Measurements from ENCODE around the gene ZNF804B.

ZNF804B gene

DNA sequence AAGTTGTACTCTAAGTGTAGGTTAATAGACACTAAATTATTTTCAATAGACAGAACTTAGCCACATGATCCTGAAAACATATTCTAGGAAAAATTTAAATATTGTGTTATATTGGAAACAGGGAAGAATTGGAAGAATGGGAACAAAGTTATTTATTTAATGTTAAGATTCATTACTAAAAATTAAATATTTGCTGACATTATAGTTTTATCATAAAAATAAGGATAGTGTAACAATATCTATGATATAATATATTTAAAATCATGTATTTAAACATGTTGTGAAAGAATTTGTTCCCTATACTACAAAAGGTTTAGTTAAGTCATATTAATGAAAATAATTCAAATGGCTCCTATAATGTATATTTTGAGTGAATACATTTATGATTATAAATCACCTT, 156.1 kb downstream of the ZNF804B start:
- Histone ChIP-seq H3K36me3 (ENCODE audit: insufficient read depth, low read length) (no peaks in the 10 kb centered on the region), H3K4me3 (ENCODE audit: low read length) (no peak overlapping the region), H3K4me1 (ENCODE audit: control insufficient read depth, insufficient read depth, low read length) (no peaks in the 10 kb centered on the region), H3K9me3 (replicated peaks; ENCODE audit: low read length) (no peaks in the 10 kb centered on the region), H3K4me2 (ENCODE audit: low read length) (no peak overlapping the region), H3K9ac (ENCODE audit: low read depth, low read length) (no peak overlapping the region), H3K27me3 (ENCODE audit: control insufficient read depth, insufficient read depth, low read length) (no peaks in the 10 kb centered on the region)

DNA sequence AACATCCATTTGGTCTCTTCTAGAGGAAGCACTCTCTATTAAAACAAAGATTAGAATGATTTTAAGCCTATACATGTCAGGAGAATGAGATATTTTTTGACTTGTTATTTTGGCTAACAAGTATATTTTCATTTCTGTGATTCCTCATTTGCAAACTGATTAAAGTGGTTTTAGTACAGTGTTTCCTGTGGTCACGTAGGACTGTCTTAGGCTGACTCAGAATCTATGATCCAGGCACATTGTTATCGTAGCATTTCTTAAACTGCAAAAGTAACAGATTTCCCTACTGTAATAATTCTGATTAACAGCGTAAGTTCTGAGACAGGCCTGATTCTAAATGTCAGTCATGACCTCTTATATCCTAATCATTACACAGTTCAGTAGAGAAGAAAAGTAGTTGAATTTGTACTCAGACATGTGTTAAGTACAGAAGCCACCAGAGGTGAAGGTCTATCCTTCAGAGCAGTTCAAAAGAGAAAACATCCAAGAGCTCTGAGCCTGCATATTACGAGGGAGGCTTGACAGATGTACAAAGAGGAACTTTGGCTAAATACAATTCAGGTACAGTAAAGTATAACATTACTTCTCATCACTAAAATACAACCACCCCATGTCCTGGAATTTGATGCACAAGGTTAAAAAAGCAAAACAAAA, 160.1 kb downstream of the ZNF804B start:
- Histone ChIP-seq H3K4me3 (ENCODE audit: low read length) (no peak overlapping the region), H3K9ac (ENCODE audit: low read depth, low read length) (no peak overlapping the region), H3K9me3 (replicated peaks; ENCODE audit: low read length) (no peaks in the 10 kb centered on the region), H3K36me3 (ENCODE audit: insufficient read depth, low read length) (no peaks in the 10 kb centered on the region), H3K4me1 (ENCODE audit: control insufficient read depth, insufficient read depth, low read length) (no peaks in the 10 kb centered on the region), H3K27me3 (ENCODE audit: control insufficient read depth, insufficient read depth, low read length) (no peaks in the 10 kb centered on the region), H3K4me2 (ENCODE audit: low read length) (no peak overlapping the region)

- Histone ChIP-seq H3K4me1 (ENCODE audit: control insufficient read depth, insufficient read depth, low read length) (no peaks in the 10 kb centered on the region), H3K27me3 (ENCODE audit: control insufficient read depth, insufficient read depth, low read length) (no peaks in the 10 kb centered on the region), H3K9me3 (replicated peaks; ENCODE audit: low read length) (no peaks in the 10 kb centered on the region), H3K9ac (ENCODE audit: low read depth, low read length) (no peak overlapping the region), H3K4me2 (ENCODE audit: low read length) (no peak overlapping the region), H3K36me3 (ENCODE audit: insufficient read depth, low read length) (no peaks in the 10 kb centered on the region), H3K4me3 (ENCODE audit: low read length) (no peak overlapping the region)
Measured at GRCh38 chr7:88922944-88923343, 163.4 kb downstream of the ZNF804B start.

DNA sequence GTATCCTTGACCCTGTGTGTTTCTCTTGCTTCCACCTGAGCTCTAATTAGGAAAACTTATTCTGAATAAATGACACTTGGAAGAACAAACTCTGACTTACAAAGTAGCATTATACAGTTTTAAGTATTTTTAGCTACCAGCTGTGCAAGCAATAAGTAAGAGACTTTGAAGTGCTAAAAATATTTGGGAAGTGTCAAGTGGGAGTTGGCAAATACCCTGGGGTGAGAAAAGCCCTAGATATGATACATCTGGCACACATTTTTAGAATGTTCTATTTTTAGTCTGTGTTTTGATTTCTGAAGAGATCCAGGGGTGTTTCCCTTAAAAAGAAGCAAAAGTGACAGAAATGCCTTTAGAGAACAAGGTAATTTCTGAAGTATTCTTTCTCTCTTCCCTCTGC, 168.8 kb downstream of the ZNF804B start:
- no peaks in the 10 kb centered on the region for H3K9me3 ChIP-seq (replicated peaks; ENCODE audit: low read length)
- no peaks in the 10 kb centered on the region for H3K27me3 ChIP-seq (ENCODE audit: control insufficient read depth, insufficient read depth, low read length)
- H3K4me3 ChIP-seq (ENCODE audit: low read length): no peak overlapping the region
- H3K4me2 ChIP-seq (ENCODE audit: low read length): no peak overlapping the region
- H3K36me3 ChIP-seq (ENCODE audit: insufficient read depth, low read length): no peaks in the 10 kb centered on the region
- H3K9ac ChIP-seq (ENCODE audit: low read depth, low read length): no peak overlapping the region
- H3K4me1 ChIP-seq (ENCODE audit: control insufficient read depth, insufficient read depth, low read length): no peaks in the 10 kb centered on the region

DNA sequence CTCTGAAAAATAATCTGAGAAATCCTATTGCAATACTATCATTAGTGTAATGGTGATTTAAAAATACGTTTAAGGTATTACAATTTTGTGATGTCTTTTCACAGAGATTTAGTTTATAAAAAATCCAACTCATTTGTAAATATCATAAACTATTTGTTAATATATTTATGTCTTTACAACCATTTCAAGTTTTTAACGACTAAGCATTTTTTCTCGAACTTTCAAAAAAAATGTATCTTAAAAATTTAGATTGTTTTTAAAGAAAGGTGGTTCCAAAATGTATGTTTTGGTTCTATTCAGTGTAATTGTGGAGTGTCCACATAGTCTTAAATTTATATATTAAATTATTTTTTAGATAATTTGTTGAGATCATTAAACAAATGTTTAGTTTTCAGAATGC, 170.2 kb downstream of the ZNF804B start:
- H3K4me2 ChIP-seq (ENCODE audit: low read length): no peak overlapping the region
- H3K36me3 ChIP-seq (ENCODE audit: insufficient read depth, low read length): no peaks in the 10 kb centered on the region
- H3K4me3 ChIP-seq (ENCODE audit: low read length): no peak overlapping the region
- H3K27me3 ChIP-seq (ENCODE audit: control insufficient read depth, insufficient read depth, low read length): no peaks in the 10 kb centered on the region
- H3K4me1 ChIP-seq (ENCODE audit: control insufficient read depth, insufficient read depth, low read length): no peaks in the 10 kb centered on the region
- H3K9me3 ChIP-seq (replicated peaks; ENCODE audit: low read length): no peaks in the 10 kb centered on the region
- no peak overlapping the region for H3K9ac ChIP-seq (ENCODE audit: low read depth, low read length)

DNA sequence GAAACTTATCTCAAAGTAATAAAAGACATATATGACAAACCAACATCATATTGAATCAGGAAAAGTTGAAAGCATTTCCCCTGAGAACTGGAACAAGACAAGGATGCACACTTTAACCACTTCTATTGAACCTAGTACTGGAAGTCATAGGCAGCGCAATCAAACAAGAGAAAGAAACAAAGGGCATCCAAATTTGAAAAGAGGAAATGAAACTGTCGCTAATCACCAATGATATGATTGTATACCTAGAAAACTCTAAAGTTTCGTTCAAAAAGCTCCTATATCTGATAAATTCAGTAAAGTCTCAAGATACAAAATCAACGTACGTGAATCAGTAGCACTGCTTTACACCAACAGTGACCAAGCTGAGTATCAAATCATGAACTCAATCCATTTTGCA, 173.8 kb downstream of the ZNF804B start:
- H3K36me3 ChIP-seq (ENCODE audit: insufficient read depth, low read length): no peaks in the 10 kb centered on the region
- H3K9ac ChIP-seq (ENCODE audit: low read depth, low read length): no peak overlapping the region
- no peaks in the 10 kb centered on the region for H3K9me3 ChIP-seq (replicated peaks; ENCODE audit: low read length)

DNA sequence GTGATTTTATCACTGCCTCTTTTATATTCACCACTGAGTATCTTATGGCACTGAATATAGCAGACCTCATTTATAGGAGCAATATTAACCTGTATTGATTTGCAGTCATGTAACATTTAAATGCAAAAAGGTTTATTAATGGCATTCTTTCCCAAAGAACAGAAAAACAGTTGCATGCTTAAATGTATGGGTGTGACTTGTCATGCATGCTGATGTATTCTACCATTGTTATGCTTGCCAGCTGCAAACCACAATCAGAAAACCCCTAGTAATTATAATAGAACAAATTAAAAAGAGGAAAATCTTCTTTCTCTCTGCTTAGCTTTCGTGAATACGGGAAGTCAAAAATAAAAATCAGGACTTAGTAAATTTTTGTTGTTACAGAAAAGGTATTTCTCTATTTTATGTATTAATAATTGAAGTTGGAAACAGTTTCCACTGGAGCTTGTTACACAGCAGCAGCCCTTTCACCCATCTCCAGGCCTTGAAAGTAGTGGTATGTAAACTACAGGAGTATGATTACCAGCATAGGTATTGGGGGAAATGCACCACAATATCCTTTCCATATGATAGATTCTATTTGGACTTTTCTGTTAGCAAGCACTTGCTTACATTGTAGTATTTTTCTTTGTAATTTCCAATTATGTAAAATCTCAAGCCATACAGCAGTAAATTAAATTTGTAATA, 183.5 kb downstream of the ZNF804B start:
- H3K4me2 ChIP-seq (ENCODE audit: low read length): no peak overlapping the region
- H3K9me3 ChIP-seq (replicated peaks; ENCODE audit: low read length): no peaks in the 10 kb centered on the region
- no peaks in the 10 kb centered on the region for H3K27me3 ChIP-seq (ENCODE audit: control insufficient read depth, insufficient read depth, low read length)
- no peaks in the 10 kb centered on the region for H3K36me3 ChIP-seq (ENCODE audit: insufficient read depth, low read length)
- no peak overlapping the region for H3K4me3 ChIP-seq (ENCODE audit: low read length)
- no peaks in the 10 kb centered on the region for H3K4me1 ChIP-seq (ENCODE audit: control insufficient read depth, insufficient read depth, low read length)
- no peak overlapping the region for H3K9ac ChIP-seq (ENCODE audit: low read depth, low read length)

More for the DNA sequence above, 173.8 kb downstream of the ZNF804B start:
- Histone ChIP-seq H3K4me2 (ENCODE audit: low read length) (no peak overlapping the region), H3K4me3 (ENCODE audit: low read length) (no peak overlapping the region), H3K4me1 (ENCODE audit: control insufficient read depth, insufficient read depth, low read length) (no peaks in the 10 kb centered on the region), H3K27me3 (ENCODE audit: control insufficient read depth, insufficient read depth, low read length) (no peaks in the 10 kb centered on the region)

GRCh38 chr7:88951826-88952225, 192.3 kb downstream of the ZNF804B start:
- Histone ChIP-seq H3K4me3 (ENCODE audit: low read length) (no peak overlapping the region), H3K4me2 (ENCODE audit: low read length) (no peak overlapping the region), H3K27me3 (ENCODE audit: control insufficient read depth, insufficient read depth, low read length) (no peaks in the 10 kb centered on the region), H3K36me3 (ENCODE audit: insufficient read depth, low read length) (no peaks in the 10 kb centered on the region), H3K9me3 (replicated peaks; ENCODE audit: low read length) (no peaks in the 10 kb centered on the region), H3K9ac (ENCODE audit: low read depth, low read length) (no peak overlapping the region), H3K4me1 (ENCODE audit: control insufficient read depth, insufficient read depth, low read length) (no peaks in the 10 kb centered on the region)

GRCh38 chr7:88964418-88964817, 204.9 kb downstream of the ZNF804B start:
- no peak overlapping the region for H3K4me3 ChIP-seq (ENCODE audit: low read length)
- no peaks in the 10 kb centered on the region for H3K27me3 ChIP-seq (ENCODE audit: control insufficient read depth, insufficient read depth, low read length)

GRCh38 chr7:88965371-88965770, 205.9 kb downstream of the ZNF804B start:
- Histone ChIP-seq H3K4me3 (ENCODE audit: low read length) (no peak overlapping the region), H3K9me3 (replicated peaks; ENCODE audit: low read length) (no peaks in the 10 kb centered on the region), H3K4me2 (ENCODE audit: low read length) (no peak overlapping the region), H3K36me3 (ENCODE audit: insufficient read depth, low read length) (no peaks in the 10 kb centered on the region), H3K9ac (ENCODE audit: low read depth, low read length) (no peak overlapping the region), H3K4me1 (ENCODE audit: control insufficient read depth, insufficient read depth, low read length) (no peaks in the 10 kb centered on the region), H3K27me3 (ENCODE audit: control insufficient read depth, insufficient read depth, low read length) (no peaks in the 10 kb centered on the region)

More at GRCh38 chr7:88964418-88964817, 204.9 kb downstream of the ZNF804B start:
- Histone ChIP-seq H3K4me1 (ENCODE audit: control insufficient read depth, insufficient read depth, low read length) (no peaks in the 10 kb centered on the region), H3K4me2 (ENCODE audit: low read length) (no peak overlapping the region), H3K36me3 (ENCODE audit: insufficient read depth, low read length) (no peaks in the 10 kb centered on the region), H3K9me3 (replicated peaks; ENCODE audit: low read length) (no peaks in the 10 kb centered on the region), H3K9ac (ENCODE audit: low read depth, low read length) (no peak overlapping the region)

- H3K36me3 ChIP-seq (ENCODE audit: insufficient read depth, low read length): no peaks in the 10 kb centered on the region
- no peaks in the 10 kb centered on the region for H3K4me1 ChIP-seq (ENCODE audit: control insufficient read depth, insufficient read depth, low read length)
- H3K9ac ChIP-seq (ENCODE audit: low read depth, low read length): no peak overlapping the region
- no peaks in the 10 kb centered on the region for H3K27me3 ChIP-seq (ENCODE audit: control insufficient read depth, insufficient read depth, low read length)
- no peak overlapping the region for H3K4me3 ChIP-seq (ENCODE audit: low read length)
- no peaks in the 10 kb centered on the region for H3K9me3 ChIP-seq (replicated peaks; ENCODE audit: low read length)
- H3K4me2 ChIP-seq (ENCODE audit: low read length): no peak overlapping the region
Measured at GRCh38 chr7:88967432-88967831, 207.9 kb downstream of the ZNF804B start.

- H3K27me3 ChIP-seq (ENCODE audit: control insufficient read depth, insufficient read depth, low read length): no peaks in the 10 kb centered on the region
- no peaks in the 10 kb centered on the region for H3K36me3 ChIP-seq (ENCODE audit: insufficient read depth, low read length)
- no peaks in the 10 kb centered on the region for H3K4me1 ChIP-seq (ENCODE audit: control insufficient read depth, insufficient read depth, low read length)
- no peaks in the 10 kb centered on the region for H3K9me3 ChIP-seq (replicated peaks; ENCODE audit: low read length)
- H3K4me3 ChIP-seq (ENCODE audit: low read length): no peak overlapping the region
- H3K9ac ChIP-seq (ENCODE audit: low read depth, low read length): no peak overlapping the region
- H3K4me2 ChIP-seq (ENCODE audit: low read length): no peak overlapping the region
Measured at GRCh38 chr7:88969167-88969566, 209.7 kb downstream of the ZNF804B start.

Data from skeletal muscle satellite cell (primary cell).